GM19025 (cell line): ENCODE data around the gene DIS3L2.

Experiments
- ATAC-seq: cut with Tn5 transposase; IDR thresholded peaks from one replicate; pipeline ENCODE4 v1.9.1; 2021; ENCODE audit warnings: mild to moderate bottlenecking, low read depth, moderate library complexity; ENCODE audit not compliant: unreplicated experiment

DIS3L2 gene

GRCh38 chr2:232049350-232049749, 87.8 kb downstream of the DIS3L2 start:
- ATAC-seq = no peak

GRCh38 chr2:232052591-232052990, 91.1 kb downstream of the DIS3L2 start:
- no peak for ATAC-seq

GRCh38 chr2:232053777-232054176, 92.3 kb downstream of the DIS3L2 start:
- no peak for ATAC-seq

- ATAC-seq = no peak
Measured at GRCh38 chr2:232058063-232058877, 96.8 kb downstream of the DIS3L2 start.

GRCh38 chr2:232058931-232059330, 97.4 kb downstream of the DIS3L2 start:
- ATAC-seq = no peak

GRCh38 chr2:232061265-232061664, 99.8 kb downstream of the DIS3L2 start:
- no peak for ATAC-seq

GRCh38 chr2:232073026-232073425, 111.5 kb downstream of the DIS3L2 start:
- no peak for ATAC-seq

GRCh38 chr2:232073699-232074098, 112.2 kb downstream of the DIS3L2 start:
- ATAC-seq = no peak

- ATAC-seq = no peak
Measured at GRCh38 chr2:232075080-232075479, 113.6 kb downstream of the DIS3L2 start.

GRCh38 chr2:232075859-232076258, 114.3 kb downstream of the DIS3L2 start:
- no peak for ATAC-seq

GRCh38 chr2:232076272-232076671, 114.8 kb downstream of the DIS3L2 start:
- ATAC-seq = no peak

GRCh38 chr2:232076736-232077135, 115.2 kb downstream of the DIS3L2 start:
- ATAC-seq = no peak

- ATAC-seq = no peak
Measured at GRCh38 chr2:232085164-232085563, 123.7 kb downstream of the DIS3L2 start.

GRCh38 chr2:232085826-232086425, 124.4 kb downstream of the DIS3L2 start:
- no peak for ATAC-seq

- no peak for ATAC-seq
Measured at GRCh38 chr2:232088771-232089170, 127.3 kb downstream of the DIS3L2 start.

GRCh38 chr2:232094201-232094600, 132.7 kb downstream of the DIS3L2 start:
- ATAC-seq = no peak

- no peak for ATAC-seq
Measured at GRCh38 chr2:232094883-232095282, 133.4 kb downstream of the DIS3L2 start.

- no peak for ATAC-seq
Measured at GRCh38 chr2:232097260-232097659, 135.7 kb downstream of the DIS3L2 start.

GRCh38 chr2:232097758-232098157, 136.2 kb downstream of the DIS3L2 start:
- ATAC-seq = no peak

GRCh38 chr2:232102380-232102779, 140.9 kb downstream of the DIS3L2 start:
- ATAC-seq = no peak

GRCh38 chr2:232103140-232103737, 141.7 kb downstream of the DIS3L2 start:
- no peak for ATAC-seq
